Ramos (cell line): ENCODE results near the gene DIP2B.
"Not testable (repeated sequence)": the region's sequence is repeated elsewhere in the genome, so short reads cannot be mapped to it uniquely, and the experiment has no call there.

Experiments
- in situ Hi-C: fragments of 300-500 bp; cut with MboI; formaldehyde crosslinking; loops from one replicate; pipeline ENCODE4 v1.14.3; 2022; ENCODE audit warnings: low sequenced_read_pairs; ENCODE audit not compliant: unreplicated experiment

Gene DIP2B

GRCh38 chr12:50753232-50753769, 248.5 kb downstream of the DIP2B start:
- in situ Hi-C loops = no loop called here

GRCh38 chr12:50763639-50764285, 259.0 kb downstream of the DIP2B start, which contains the start of gene ATF1:
TSS of gene ATF1 (plus strand) at chr12:50764101. CDS start at chr12:50780146, 16,045 bp downstream.
- in situ Hi-C loops = no loop called here

DNA sequence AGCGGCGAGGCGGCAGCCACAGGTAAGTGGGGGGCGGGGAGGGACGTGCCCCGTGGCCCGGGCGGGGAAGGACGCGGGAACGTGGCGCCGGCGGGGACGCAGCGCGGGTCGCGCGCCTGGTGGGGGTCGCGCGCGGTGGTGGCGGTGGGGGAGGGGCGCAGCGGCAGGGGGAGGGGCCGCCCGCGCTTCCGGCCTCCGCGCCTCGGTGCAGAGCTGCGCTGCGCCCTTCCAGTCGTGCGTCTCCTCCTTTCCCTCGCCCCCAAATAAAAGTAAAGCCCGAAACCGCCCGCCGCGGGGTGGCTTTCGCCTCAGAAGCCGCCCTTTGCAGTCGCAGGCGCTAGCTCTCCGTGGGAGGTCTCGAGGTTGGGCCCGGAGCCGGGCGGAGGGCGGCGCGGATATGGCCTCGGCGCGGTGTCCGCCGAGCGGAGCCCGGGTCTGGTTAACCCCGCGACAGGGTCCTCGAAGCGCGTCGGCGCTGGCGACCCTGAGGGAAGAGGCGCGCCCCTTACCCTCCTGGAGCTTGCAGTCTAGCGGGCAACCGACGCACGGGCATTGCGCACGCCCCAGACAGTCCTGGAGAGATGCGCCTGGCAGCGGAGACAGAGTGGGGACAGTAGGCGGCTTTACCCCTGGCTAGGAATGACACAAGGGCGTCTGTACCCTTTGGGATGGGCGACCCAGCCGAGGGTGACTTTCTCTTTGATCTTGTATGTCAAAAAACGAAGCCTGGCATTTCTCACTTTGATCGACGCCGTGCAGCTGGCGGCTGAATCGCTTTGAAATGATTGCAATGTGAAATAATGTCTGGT, 259.7 kb downstream of the DIP2B start:
- in situ Hi-C loops = no loop called here

DNA sequence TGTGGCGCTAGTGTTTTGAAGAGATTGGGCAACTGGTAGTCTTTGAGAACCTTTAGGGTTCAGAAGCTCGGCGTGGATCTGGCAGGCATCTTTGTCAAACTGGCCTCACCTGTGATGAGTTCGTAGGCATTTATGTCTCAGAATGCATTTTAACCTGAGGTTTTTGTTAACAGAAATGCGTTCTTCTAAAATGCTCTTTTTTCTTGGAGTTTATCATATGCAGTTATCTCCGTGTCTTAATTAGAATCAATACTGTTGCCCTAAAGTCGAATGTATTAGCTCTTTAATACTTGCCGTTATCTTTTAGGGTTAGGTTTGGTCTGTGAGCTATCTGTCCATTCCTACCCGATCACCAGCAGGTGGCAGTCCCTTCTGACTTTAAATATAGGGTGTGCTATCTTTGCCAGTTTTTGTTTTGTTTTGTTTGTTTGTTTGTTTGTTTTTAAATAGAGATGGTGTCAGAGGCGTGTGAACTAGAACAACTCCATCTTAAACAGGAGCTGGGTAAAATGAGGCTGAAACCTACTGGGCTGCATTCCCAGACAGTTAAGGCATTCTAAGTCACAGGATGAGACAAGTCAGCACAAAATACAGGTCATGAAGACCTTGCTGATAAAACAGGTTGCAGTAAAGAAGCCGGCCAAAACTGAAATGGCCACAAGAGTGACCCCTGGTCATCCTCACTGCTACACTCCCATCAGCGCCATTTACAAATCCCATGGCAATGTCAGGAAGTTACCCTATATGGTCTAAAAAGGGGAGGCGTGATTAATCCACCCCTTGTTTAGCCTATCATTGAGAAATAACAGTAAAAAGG, 260.5 kb downstream of the DIP2B start:
- in situ Hi-C loops = no loop called here

- in situ Hi-C loops = no loop called here
These were observed 263.6 kb downstream of the DIP2B start for GRCh38 chr12:50768391-50768790.

DNA sequence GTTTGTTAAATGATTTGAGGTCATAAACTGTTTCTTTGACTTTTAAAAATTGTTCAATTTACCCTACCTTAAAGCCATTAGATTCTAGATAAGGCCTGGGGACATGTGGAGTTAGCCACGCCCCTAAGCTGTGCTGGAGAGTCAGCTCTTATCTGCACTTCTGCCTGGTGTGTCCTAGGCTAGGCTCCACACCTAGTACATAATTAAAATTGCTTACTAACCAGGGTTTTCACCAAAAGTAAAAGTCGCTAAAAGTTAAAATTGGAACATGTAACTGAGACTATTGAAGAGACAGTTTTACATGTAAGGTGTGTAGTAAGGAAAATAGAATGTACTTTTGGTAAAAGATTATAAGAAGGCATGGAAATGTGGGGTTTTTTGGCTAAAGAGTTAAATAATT, 264.0 kb downstream of the DIP2B start:
- in situ Hi-C loops = not testable (repeated sequence)

DNA sequence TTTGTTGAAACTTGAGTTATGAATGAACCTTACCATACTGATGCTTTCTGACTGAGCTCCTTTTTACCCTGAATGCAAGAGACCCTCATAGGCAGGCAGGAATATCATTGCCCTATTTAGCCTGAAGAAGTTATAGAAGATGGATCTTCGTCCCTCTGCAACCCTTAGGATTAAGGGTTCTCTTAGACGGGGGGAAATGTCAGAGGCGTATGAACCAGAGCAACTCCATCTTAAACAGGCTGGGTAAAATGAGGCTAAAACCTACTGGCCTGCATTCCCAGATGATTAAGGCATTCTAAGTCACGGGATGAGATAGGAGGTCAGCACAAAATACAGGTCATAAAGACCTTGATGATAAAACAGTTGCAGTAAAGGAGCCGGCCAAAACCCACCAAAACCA, 266.6 kb downstream of the DIP2B start:
- in situ Hi-C loops = no loop called here

GRCh38 chr12:50772470-50772869, 267.7 kb downstream of the DIP2B start:
- in situ Hi-C loops = no loop called here

- in situ Hi-C loops = no loop called here
These were observed 268.1 kb downstream of the DIP2B start for GRCh38 chr12:50772877-50773276.

DNA sequence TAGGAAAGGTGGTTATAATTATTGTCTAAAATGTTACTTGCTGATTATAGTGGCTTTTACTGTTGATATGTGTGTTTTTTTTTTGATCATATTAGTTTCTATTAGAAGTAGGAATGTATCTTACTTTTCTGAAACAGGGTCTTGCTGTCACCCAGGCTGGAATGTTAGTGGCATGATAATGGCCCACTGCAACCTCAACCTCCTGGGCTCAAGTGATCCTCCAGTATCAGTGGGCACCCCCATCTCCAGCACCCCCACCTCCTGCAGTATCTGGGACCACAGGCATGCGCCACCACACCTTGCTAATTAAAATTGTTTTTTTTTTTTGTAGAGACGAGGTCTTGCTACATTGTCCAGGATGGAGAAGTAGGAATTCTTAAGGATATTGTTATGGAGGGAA, 270.5 kb downstream of the DIP2B start:
- in situ Hi-C loops = no loop called here

DNA sequence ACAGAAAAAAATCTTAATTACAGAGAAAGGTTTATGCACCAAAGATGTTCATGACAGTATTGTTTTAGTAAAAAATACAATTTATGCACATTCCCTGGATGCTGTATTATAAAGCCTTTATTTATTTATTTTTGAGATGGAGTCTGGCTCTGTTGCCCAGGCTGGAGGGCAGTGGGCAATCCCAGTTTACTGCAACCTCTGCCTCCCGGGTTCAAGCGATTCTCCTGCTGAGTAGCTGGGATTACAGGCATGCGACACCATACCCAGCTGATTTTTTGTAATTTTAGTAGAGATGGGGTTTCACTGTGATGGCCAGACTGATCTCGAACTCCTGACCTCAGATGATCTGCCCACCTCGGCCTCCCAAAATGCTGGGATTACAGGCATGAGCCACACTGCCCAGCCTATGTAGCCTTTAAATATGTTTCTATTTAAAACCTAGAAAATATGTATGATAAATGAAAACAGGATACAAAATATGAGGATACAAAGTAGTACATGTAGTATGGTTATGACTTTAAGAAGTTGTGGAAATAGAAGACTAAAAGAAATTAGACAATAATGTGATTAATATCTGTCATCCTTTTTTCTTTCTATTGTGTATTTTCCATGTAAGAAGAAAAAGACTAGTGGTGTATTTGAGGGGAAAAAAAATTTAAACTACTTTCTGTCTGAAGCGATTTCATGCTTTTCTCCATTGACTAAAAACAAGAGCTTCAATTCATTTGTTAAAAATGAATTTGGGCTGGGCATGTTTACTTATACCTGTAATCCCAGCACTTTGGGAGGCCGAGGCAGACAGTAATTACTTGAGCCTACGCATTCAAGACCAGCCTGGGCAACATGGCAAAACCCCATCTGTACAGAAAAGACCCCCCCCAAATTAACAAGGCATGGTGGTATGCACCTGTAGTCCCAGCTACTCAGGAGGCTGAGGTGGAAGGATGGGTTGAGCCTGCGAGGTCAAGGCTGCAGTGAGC, 272.3 kb downstream of the DIP2B start:
- in situ Hi-C loops = no loop called here

- in situ Hi-C loops = no loop called here
These were observed 274.1 kb downstream of the DIP2B start for GRCh38 chr12:50778663-50779590.

DNA sequence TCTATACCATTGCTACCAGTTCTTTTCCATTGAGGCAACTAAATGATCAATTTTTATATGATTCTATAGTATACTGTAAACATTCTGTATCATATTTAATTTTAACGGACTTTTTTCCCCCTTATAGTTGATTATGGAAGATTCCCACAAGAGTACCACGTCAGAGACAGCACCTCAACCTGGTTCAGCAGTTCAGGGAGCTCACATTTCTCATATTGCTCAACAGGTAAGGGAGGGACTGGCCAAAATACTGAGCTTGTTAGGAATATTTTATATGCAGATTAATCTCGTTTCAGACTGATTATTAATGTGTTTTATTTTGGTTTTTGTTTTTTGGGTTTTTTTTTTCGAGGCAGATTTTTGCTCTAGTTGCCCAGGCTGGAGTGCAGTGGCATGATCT, 275.2 kb downstream of the DIP2B start:
- in situ Hi-C loops = no loop called here

GRCh38 chr12:50784501-50784900, 279.7 kb downstream of the DIP2B start:
- in situ Hi-C loops = no loop called here

DNA sequence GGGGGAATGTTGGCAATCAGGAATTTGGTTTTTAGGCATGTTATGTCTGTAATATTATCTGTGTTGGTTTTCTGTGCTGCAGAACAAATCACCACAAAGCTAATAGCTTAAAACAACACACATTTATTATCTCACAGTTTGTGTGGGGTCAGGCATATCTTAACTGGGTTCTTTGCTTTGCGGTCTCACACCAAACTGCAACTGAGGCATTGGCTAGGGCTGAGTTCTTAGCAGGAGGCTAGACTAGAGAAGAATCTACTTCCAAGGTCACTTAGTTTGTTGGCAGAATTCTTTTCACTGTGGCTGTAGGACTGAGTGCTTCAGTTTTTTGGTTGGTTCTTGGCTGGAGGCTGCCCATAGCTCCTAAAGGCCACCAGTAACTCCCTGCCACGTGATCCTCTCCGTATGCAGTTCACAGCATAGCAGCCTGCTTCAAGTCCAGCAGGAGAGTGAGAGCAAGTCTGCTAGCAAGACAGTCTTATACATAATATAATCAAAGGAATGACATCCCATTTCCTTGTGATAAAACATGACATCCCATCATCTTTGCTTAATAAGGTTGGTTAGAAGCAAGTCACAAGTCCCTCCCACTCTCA, 280.7 kb downstream of the DIP2B start:
- in situ Hi-C loops = no loop called here

DNA sequence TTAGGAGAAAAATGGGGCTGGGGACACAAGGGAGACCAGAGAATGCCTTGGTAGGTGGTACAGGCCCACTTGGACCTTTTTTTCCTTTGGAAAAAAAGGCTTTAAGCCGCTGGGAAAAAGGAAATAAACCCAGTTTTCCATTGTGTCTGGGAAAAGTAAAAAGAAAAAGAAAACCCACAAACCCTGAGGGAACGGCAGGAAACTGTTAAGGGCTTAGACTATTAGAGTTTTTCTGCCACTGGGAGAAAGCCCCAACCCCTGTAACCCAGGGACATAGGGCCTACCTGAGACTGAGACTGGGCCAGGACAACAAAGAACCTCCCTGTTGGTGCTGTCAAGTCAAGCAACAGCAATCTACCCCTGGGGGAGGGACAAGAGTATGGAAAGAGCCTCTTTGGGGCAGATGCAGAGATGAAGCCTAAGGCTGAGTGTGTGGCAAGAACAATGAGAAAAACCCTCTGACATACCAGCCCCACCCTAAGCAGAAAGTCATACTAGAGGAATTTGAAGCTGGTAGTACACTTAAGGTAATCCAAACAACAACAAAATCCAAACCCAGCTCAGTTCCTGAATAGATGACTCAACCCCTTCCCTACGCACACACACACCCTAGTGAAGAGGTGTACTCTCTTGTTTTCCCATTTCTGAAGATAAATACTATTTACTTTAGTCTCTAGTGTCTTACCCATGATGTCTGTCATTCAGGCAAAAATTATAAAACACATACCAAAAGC, 281.9 kb downstream of the DIP2B start:
- in situ Hi-C loops = no loop called here

GRCh38 chr12:50787618-50788017, 282.8 kb downstream of the DIP2B start:
- in situ Hi-C loops = no loop called here
